ENCODE results near the gene CCDC91.

Gene CCDC91

DNA sequence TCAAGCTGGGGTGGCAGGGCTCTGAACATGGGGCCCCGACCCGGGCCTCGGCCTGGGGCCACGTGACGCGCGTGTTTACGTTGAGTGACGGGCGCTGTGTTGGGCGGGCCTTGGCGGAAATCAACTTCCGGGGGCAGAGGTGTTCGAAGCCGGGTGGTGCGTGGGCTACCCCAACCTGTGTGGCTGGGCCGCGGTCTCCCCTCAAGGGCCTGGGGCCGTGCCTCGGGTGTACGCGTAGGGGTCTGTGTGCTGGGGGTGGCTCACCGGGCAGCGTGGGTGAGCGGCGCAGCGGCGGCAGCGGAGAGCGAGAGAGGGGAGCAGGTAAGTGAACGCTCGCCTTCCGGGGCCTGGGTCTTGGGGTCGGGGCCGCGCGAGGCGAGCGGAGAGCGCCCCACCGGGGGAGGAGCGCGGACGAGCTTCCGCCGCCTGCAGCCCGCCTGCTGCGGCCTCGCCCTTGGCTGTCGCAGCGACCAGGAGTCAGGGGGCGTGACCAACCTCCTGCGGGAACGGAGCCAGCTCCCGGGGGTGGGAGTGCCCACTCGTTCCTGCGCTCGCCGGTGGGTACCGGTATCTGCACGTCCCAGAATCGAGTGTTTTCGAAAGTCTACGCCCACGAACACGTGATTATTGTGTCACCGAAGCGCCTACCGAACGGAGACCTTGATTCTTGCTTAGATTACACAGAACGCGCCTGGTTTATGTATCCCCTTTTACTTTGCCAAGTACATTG is at the start of gene CCDC91 (continued):
- TF ChIP-seq, protein P1, sequence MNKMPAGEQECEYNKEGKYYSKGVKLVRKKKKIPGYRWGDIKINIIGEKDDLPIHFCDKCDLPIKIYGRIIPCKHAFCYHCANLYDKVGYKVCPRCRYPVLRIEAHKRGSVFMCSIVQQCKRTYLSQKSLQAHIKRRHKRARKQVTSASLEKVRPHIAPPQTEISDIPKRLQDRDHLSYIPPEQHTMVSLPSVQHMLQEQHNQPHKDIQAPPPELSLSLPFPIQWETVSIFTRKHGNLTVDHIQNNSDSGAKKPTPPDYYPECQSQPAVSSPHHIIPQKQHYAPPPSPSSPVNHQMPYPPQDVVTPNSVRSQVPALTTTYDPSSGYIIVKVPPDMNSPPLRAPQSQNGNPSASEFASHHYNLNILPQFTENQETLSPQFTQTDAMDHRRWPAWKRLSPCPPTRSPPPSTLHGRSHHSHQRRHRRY (tag by site-specific recombination; IDR thresholded peaks at IDR 0.05): no peak

DNA sequence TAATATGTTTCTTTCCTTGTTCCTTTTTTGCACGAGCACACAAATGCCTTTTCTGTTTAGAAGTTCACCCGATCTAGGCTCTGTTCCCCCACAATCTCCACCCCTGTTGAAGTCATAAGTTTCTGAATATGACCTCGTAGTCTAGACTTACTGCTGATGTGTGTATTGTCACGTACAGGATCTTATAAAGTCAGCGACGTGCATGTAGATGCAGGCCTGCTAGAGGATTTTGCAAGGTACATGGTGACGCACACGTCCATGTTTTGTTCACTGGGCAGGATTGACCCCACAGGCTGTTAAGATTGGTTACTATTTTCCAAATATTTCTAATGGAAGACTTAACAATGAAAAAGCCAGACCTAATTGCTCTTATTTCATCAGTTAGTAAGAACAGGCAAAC is 46.2 kb upstream of the CCDC91 start:
- Histone ChIP-seq H3K27ac (ENCODE audit: extremely low read depth, low read depth, low read length) (no peak overlapping the region), H3K4me1 (ENCODE audit: control insufficient read depth, insufficient read depth, low read length) (no peaks in the 10 kb centered on the region), H3K4me3 (ENCODE audit: low read depth, low read length) (no peak overlapping the region), H3K9me3 (ENCODE audit: control insufficient read depth, insufficient read depth, low read depth, low read length) (no peaks in the 10 kb centered on the region), H3K36me3 (ENCODE audit: control insufficient read depth in 2 of 2, insufficient read depth in 1 of 2, low read length in 2 of 2) (no peaks in the 10 kb centered on the region)
- CTCF ChIA-PET: no interaction called here
- POLR2A ChIA-PET: no interaction called here
- TF ChIP-seq ZNF555 (tag by site-specific recombination; conservative IDR thresholded peaks at IDR 0.05): no peak
- TF ChIP-seq ZBTB20 (tag by site-specific recombination; IDR thresholded peaks at IDR 0.05): no peak
- TF ChIP-seq, protein P2, sequence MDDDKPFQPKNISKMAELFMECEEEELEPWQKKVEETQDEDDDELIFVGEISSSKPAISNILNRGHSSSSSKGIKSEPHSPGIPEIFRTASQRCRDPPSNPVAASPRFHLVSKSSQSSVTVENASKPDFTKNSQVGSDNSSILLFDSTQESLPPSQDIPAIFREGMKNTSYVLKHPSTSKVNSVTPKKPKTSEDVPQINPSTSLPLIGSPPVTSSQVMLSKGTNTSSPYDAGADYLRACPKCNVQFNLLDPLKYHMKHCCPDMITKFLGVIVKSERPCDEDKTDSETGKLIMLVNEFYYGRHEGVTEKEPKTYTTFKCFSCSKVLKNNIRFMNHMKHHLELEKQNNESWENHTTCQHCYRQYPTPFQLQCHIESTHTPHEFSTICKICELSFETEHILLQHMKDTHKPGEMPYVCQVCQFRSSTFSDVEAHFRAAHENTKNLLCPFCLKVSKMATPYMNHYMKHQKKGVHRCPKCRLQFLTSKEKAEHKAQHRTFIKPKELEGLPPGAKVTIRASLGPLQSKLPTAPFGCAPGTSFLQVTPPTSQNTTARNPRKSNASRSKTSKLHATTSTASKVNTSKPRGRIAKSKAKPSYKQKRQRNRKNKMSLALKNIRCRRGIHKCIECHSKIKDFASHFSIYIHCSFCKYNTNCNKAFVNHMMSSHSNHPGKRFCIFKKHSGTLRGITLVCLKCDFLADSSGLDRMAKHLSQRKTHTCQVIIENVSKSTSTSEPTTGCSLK (tag by site-specific recombination; IDR thresholded peaks at IDR 0.05): no peak
- TF ChIP-seq ZNF2 (tag by site-specific recombination; IDR thresholded peaks at IDR 0.05): no peak
- no peak for TF ChIP-seq HOXD13 (CRISPR knock-in tag; IDR thresholded peaks at IDR 0.05; ENCODE audit: borderline replicate concordance)
- TF ChIP-seq, protein P3, sequence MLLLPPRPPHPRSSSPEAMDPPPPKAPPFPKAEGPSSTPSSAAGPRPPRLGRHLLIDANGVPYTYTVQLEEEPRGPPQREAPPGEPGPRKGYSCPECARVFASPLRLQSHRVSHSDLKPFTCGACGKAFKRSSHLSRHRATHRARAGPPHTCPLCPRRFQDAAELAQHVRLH (tag by site-specific recombination; IDR thresholded peaks at IDR 0.05): no peak
- TF ChIP-seq, protein P4, sequence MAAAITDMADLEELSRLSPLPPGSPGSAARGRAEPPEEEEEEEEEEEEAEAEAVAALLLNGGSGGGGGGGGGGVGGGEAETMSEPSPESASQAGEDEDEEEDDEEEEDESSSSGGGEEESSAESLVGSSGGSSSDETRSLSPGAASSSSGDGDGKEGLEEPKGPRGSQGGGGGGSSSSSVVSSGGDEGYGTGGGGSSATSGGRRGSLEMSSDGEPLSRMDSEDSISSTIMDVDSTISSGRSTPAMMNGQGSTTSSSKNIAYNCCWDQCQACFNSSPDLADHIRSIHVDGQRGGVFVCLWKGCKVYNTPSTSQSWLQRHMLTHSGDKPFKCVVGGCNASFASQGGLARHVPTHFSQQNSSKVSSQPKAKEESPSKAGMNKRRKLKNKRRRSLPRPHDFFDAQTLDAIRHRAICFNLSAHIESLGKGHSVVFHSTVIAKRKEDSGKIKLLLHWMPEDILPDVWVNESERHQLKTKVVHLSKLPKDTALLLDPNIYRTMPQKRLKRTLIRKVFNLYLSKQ (tag by site-specific recombination; IDR thresholded peaks at IDR 0.05; ENCODE audit: borderline replicate concordance): no peak
- no peak for TF ChIP-seq ZNF548 (tag by site-specific recombination; IDR thresholded peaks at IDR 0.05)
- TF ChIP-seq, protein P5, sequence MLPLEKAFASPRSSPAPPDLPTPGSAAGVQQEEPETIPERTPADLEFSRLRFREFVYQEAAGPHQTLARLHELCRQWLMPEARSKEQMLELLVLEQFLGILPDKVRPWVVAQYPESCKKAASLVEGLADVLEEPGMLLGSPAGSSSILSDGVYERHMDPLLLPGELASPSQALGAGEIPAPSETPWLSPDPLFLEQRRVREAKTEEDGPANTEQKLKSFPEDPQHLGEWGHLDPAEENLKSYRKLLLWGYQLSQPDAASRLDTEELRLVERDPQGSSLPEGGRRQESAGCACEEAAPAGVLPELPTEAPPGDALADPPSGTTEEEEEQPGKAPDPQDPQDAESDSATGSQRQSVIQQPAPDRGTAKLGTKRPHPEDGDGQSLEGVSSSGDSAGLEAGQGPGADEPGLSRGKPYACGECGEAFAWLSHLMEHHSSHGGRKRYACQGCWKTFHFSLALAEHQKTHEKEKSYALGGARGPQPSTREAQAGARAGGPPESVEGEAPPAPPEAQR (tag by site-specific recombination; IDR thresholded peaks at IDR 0.05): no peak
- TF ChIP-seq ZNF133 (tag by site-specific recombination; IDR thresholded peaks at IDR 0.05): no peak
- TF ChIP-seq, protein P6, sequence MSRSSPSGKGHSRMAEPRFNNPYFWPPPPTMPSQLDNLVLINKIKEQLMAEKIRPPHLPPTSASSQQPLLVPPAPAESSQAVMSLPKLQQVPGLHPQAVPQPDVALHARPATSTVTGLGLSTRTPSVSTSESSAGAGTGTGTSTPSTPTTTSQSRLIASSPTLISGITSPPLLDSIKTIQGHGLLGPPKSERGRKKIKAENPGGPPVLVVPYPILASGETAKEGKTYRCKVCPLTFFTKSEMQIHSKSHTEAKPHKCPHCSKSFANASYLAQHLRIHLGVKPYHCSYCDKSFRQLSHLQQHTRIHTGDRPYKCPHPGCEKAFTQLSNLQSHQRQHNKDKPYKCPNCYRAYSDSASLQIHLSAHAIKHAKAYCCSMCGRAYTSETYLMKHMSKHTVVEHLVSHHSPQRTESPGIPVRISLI (tag by site-specific recombination; IDR thresholded peaks at IDR 0.05): no peak
- TF ChIP-seq ZNF560 (tag by site-specific recombination; IDR thresholded peaks at IDR 0.05; ENCODE audit: borderline replicate concordance): no peak
- TF ChIP-seq, protein P7, sequence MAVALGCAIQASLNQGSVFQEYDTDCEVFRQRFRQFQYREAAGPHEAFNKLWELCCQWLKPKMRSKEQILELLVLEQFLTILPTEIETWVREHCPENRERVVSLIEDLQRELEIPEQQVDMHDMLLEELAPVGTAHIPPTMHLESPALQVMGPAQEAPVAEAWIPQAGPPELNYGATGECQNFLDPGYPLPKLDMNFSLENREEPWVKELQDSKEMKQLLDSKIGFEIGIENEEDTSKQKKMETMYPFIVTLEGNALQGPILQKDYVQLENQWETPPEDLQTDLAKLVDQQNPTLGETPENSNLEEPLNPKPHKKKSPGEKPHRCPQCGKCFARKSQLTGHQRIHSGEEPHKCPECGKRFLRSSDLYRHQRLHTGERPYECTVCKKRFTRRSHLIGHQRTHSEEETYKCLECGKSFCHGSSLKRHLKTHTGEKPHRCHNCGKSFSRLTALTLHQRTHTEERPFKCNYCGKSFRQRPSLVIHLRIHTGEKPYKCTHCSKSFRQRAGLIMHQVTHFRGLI (tag by site-specific recombination; IDR thresholded peaks at IDR 0.05): no peak

Data from HEK293 (cell line).